ENCODE measurements around the gene PRLR.

Gene PRLR

GRCh38 chr5:35082530-35082929, 147.8 kb downstream of the PRLR start:
- no peak for DNase-seq (ENCODE audit: low read depth)

- DNase-seq (ENCODE audit: low read depth): no peak
Observed at GRCh38 chr5:35081134-35081533, 149.2 kb downstream of the PRLR start.

- no peak for DNase-seq (ENCODE audit: low read depth)
Observed at GRCh38 chr5:35073160-35073559, 157.1 kb downstream of the PRLR start.

GRCh38 chr5:35069188-35069587, 161.1 kb downstream of the PRLR start:
- DNase-seq (ENCODE audit: low read depth): no peak

- no peak for DNase-seq (ENCODE audit: low read depth)
Observed at GRCh38 chr5:35067985-35068384, 162.3 kb downstream of the PRLR start.

GRCh38 chr5:35066260-35066795, 164.0 kb downstream of the PRLR start:
- no peak for DNase-seq (ENCODE audit: low read depth)

- no peak for DNase-seq (ENCODE audit: low read depth)
Observed at GRCh38 chr5:35063414-35063813, 166.9 kb downstream of the PRLR start.

GRCh38 chr5:35061211-35061770, 169.0 kb downstream of the PRLR start:
- no peak for DNase-seq (ENCODE audit: low read depth)

- no peak for DNase-seq (ENCODE audit: low read depth)
Observed at GRCh38 chr5:35060236-35060635, 170.1 kb downstream of the PRLR start.

- no peak for DNase-seq (ENCODE audit: low read depth)
Observed at GRCh38 chr5:35059251-35059650, 171.0 kb downstream of the PRLR start.

- DNase-seq (ENCODE audit: low read depth): no peak
Observed at GRCh38 chr5:35058374-35058788, 171.9 kb downstream of the PRLR start.

GRCh38 chr5:35056686-35057085, 173.6 kb downstream of the PRLR start:
- DNase-seq (ENCODE audit: low read depth): no peak

- no peak for DNase-seq (ENCODE audit: low read depth)
Observed at GRCh38 chr5:35052838-35053237, 177.4 kb downstream of the PRLR start.

- no peak for DNase-seq (ENCODE audit: low read depth)
Observed at GRCh38 chr5:35050541-35051126, 179.7 kb downstream of the PRLR start.

- DNase-seq (ENCODE audit: low read depth): no peak
Observed at GRCh38 chr5:35048910-35049309, 181.4 kb downstream of the PRLR start.

- DNase-seq (ENCODE audit: low read depth): no peak
Observed at GRCh38 chr5:35047785-35048404, 182.4 kb downstream of the PRLR start, which contains the start of gene AGXT2. TSS of gene AGXT2 (minus strand) at chr5:35047949. CDS start at chr5:35047892, 57 bp downstream.

- no peak for DNase-seq (ENCODE audit: low read depth)
Observed at GRCh38 chr5:35046774-35047173, 183.5 kb downstream of the PRLR start.

GRCh38 chr5:35045280-35045679, 185.0 kb downstream of the PRLR start:
- DNase-seq (ENCODE audit: low read depth): no peak

GRCh38 chr5:35044649-35045048, 185.6 kb downstream of the PRLR start:
- DNase-seq (ENCODE audit: low read depth): no peak

GRCh38 chr5:35042781-35043180, 187.5 kb downstream of the PRLR start:
- no peak for DNase-seq (ENCODE audit: low read depth)

GRCh38 chr5:35041261-35041660, 189.0 kb downstream of the PRLR start:
- DNase-seq (ENCODE audit: low read depth): no peak

GRCh38 chr5:35038891-35039290, 191.4 kb downstream of the PRLR start:
- DNase-seq (ENCODE audit: low read depth): no peak

- DNase-seq (ENCODE audit: low read depth): no peak
Observed at GRCh38 chr5:35036536-35036935, 193.8 kb downstream of the PRLR start.
